Measurements from ENCODE around the gene ZNF408.

DNA sequence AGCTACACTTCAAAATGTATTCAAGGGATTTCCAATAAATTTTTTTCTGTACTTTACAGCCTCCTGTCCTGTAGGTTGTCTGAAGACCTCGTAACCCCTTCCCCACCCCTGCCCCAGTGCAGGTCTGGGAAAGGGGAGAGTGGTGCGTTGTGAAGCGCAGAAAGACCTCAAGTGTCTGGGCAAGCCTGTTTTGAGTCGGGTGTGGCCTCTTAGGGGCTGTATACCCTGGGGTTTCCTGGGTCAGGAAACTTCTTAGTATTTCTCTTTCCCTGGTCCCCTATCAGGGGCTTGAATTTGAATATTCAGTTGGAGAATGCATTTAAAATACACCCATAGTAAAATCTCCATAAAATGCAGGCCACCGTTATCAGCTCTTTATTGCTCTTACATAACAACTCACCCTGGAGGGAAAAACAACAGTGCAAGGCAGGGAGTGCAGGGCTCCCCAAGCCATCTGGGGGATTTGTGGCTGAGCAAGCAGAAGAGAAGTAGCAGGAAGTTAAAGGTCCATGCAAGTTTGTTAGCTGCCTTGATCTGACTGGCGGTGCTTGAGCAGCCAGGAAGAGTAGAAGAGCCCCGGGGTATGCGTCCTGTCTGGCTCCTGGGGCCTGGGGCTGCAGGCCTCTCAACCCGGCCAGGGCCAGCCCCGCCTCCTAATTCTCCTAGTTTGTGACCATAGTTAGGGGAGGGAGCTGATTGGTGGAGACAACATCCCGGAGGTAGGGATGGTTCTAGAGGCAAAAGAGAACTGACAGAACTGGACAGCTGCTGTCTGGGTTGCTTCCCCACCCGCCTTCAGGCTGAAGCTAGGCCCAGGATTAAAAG lies 26.2 kb upstream of the ZNF408 start:
- peak; percentile 40 to 70 (median 40) for TF ChIP-seq POLR2AphosphoS5 (IDR thresholded peaks at IDR 0.05)
- TF ChIP-seq, protein P1, sequence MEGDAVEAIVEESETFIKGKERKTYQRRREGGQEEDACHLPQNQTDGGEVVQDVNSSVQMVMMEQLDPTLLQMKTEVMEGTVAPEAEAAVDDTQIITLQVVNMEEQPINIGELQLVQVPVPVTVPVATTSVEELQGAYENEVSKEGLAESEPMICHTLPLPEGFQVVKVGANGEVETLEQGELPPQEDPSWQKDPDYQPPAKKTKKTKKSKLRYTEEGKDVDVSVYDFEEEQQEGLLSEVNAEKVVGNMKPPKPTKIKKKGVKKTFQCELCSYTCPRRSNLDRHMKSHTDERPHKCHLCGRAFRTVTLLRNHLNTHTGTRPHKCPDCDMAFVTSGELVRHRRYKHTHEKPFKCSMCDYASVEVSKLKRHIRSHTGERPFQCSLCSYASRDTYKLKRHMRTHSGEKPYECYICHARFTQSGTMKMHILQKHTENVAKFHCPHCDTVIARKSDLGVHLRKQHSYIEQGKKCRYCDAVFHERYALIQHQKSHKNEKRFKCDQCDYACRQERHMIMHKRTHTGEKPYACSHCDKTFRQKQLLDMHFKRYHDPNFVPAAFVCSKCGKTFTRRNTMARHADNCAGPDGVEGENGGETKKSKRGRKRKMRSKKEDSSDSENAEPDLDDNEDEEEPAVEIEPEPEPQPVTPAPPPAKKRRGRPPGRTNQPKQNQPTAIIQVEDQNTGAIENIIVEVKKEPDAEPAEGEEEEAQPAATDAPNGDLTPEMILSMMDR (IDR thresholded peaks at IDR 0.05 in 8 of 11, conservative IDR thresholded peaks at IDR 0.05 in 3 of 11) = no peak

All from spleen (tissue), 7 donors.